ENCODE measurements around the gene FAT2.

DNA sequence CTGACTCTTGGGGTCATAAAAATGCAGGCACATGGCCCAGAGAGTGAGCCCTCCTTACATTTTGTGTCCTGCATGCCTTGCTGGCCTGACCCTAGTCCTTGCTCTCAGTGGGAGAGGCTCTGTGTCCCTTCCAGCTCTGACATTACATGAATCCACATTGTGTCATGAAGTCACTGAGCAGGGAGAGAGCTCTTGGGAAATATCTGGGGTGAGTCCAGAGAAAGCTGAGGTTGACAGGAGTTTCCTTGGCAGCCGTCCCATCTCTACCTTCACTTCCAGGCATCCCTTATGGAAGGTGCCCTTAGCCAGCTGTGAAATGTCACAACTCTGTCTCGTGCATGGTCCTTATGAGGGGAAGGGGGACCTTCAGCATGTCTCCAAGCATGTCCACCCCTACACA is 41.0 kb downstream of the FAT2 start:
- TF ChIP-seq, protein P1, sequence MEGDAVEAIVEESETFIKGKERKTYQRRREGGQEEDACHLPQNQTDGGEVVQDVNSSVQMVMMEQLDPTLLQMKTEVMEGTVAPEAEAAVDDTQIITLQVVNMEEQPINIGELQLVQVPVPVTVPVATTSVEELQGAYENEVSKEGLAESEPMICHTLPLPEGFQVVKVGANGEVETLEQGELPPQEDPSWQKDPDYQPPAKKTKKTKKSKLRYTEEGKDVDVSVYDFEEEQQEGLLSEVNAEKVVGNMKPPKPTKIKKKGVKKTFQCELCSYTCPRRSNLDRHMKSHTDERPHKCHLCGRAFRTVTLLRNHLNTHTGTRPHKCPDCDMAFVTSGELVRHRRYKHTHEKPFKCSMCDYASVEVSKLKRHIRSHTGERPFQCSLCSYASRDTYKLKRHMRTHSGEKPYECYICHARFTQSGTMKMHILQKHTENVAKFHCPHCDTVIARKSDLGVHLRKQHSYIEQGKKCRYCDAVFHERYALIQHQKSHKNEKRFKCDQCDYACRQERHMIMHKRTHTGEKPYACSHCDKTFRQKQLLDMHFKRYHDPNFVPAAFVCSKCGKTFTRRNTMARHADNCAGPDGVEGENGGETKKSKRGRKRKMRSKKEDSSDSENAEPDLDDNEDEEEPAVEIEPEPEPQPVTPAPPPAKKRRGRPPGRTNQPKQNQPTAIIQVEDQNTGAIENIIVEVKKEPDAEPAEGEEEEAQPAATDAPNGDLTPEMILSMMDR (conservative IDR thresholded peaks at IDR 0.05; ENCODE audit: low read depth, low read length) = no peak
- TF ChIP-seq EZH2 (IDR thresholded peaks at IDR 0.05; ENCODE audit: borderline replicate concordance, low read depth, low read length, poor library complexity, severe bottlenecking) = no peak
